Activated B cell treated with CpG ODN at 0.5 μM for 24 hours (primary cell): ENCODE results near the gene TLE3. TPM values are rescaled to one million over a fixed set of nuclear protein-coding genes. Genes with fewer than 3 reads are reported as not detected.

Source experiments
- ATAC-seq: fragments of 200-7000 bp; cut with Tn5 transposase; one replicate; pipeline ENCODE4 v1.10.0; 2021; ENCODE audit warnings: low read depth, mild to moderate bottlenecking, moderate library complexity
- CTCF ChIA-PET: fragments of 350-600 bp; sonication (Branson Sonifier 250); formaldehyde crosslinking; loops from one replicate; lab custom pipeline; 2021; ENCODE audit warnings: antibody characterized with exemption; lab: Charles Lee
- POLR2A ChIA-PET: fragments of 350-600 bp; sonication (Branson Sonifier 250); formaldehyde crosslinking; loops from one replicate; lab custom pipeline; 2021; ENCODE audit warnings: antibody characterized with exemption; lab: Charles Lee
- DNase-seq: peaks from one replicate; pipeline ENCODE4 v3.0.0; 2022
- H3K27ac Mint-ChIP-seq: one replicate; pipeline ENCODE4 v1.8.0; 2020; ENCODE audit warnings: mixed read lengths
- H3K27me3 Mint-ChIP-seq: one replicate; pipeline ENCODE4 v1.8.0; 2021; ENCODE audit warnings: mixed read lengths
- H3K36me3 Mint-ChIP-seq: one replicate; pipeline ENCODE4 v1.8.0; 2021; ENCODE audit warnings: low read depth, mixed read lengths
- H3K4me1 Mint-ChIP-seq: one replicate; pipeline ENCODE4 v1.8.0; 2021; ENCODE audit warnings: mixed read lengths
- H3K4me3 Mint-ChIP-seq: one replicate; pipeline ENCODE4 v1.8.0; 2020; ENCODE audit warnings: mild to moderate bottlenecking, mixed read lengths
- H3K9me3 Mint-ChIP-seq: one replicate; pipeline ENCODE4 v1.8.0; 2020; ENCODE audit warnings: mixed read lengths
- CTCF ChIP-seq: fragments of 200-600 bp; IDR thresholded peaks from one replicate; pipeline ENCODE4 v1.8.0; 2022; ENCODE audit warnings: antibody characterized with exemption, mild to moderate bottlenecking
- intact Hi-C: fragments of 100-400 bp; cut with micrococcal nuclease; formaldehyde crosslinking; loops from one replicate; pipeline ENCODE4 v1.15.1; 2024
- total RNA-seq: library from RNA; stranded (reverse); gene quantifications from 2 replicates; pipeline ENCODE4 v1.2.3, GENCODE V29; 2022

TLE3 gene
- total RNA-seq, 1 donor from 2014 or later, result 110 TPM

- peaks cover 87% of the 10 kb centered on the region for H3K36me3 Mint-ChIP-seq
- H3K4me3 Mint-ChIP-seq, result no peak overlapping the region
- no peak for TF ChIP-seq CTCF
- H3K9me3 Mint-ChIP-seq, result no peaks in the 10 kb centered on the region
- H3K27me3 Mint-ChIP-seq, result no peaks in the 10 kb centered on the region
- H3K4me1 Mint-ChIP-seq, result peaks cover 3% of the 10 kb centered on the region
- CTCF ChIA-PET, result no interaction called here
- intact Hi-C loops, result no loop called here
- ATAC-seq, result no peak
- no peak for DNase-seq
- H3K27ac Mint-ChIP-seq, result no peak overlapping the region
- POLR2A ChIA-PET, result no interaction called here
These were observed 33.3 kb downstream of the TLE3 start for GRCh38 chr15:70064441-70064840.

GRCh38 chr15:70063980-70064379 lies 33.7 kb downstream of the TLE3 start:
- Mint-ChIP-seq H3K27ac (peak overlapping the region; percentile 41), H3K27me3 (no peaks in the 10 kb centered on the region), H3K4me1 (peaks cover 3% of the 10 kb centered on the region), H3K36me3 (peaks cover 87% of the 10 kb centered on the region), H3K4me3 (no peak overlapping the region), H3K9me3 (no peaks in the 10 kb centered on the region)
- CTCF ChIA-PET, result interaction anchor here (0.7 kb wide), 1 partner anchor 34 kb away, joined by 3 read pairs; the partner anchor contains the start of gene TLE3
- TF ChIP-seq CTCF, result no peak
- no peak for DNase-seq
- intact Hi-C loops, result no loop called here
- POLR2A ChIA-PET, result no interaction called here
- no peak for ATAC-seq

GRCh38 chr15:70063261-70063925 lies 34.3 kb downstream of the TLE3 start:
- intact Hi-C loops, result no loop called here
- TF ChIP-seq CTCF, result no peak
- DNase-seq, result no peak
- Mint-ChIP-seq H3K36me3 (peaks cover 87% of the 10 kb centered on the region), H3K27ac (no peak overlapping the region), H3K27me3 (no peaks in the 10 kb centered on the region), H3K4me3 (no peak overlapping the region), H3K9me3 (no peaks in the 10 kb centered on the region), H3K4me1 (peaks cover 1% of the 10 kb centered on the region)
- ChIA-PET POLR2A (interaction anchor here (0.9 kb wide), 1 partner anchor 29 kb away, joined by 5 read pairs; no protein-coding TSS in a partner anchor), CTCF (interaction anchor here (0.7 kb wide), 1 partner anchor 34 kb away, joined by 3 read pairs; the partner anchor contains the start of gene TLE3)
- ATAC-seq, result no peak

- DNase-seq, result no peak
- peaks cover 88% of the 10 kb centered on the region for H3K36me3 Mint-ChIP-seq
- ChIA-PET POLR2A (interaction anchor here (0.9 kb wide), 1 partner anchor 30 kb away, joined by 5 read pairs; no protein-coding TSS in a partner anchor), CTCF (no interaction called here)
- H3K9me3 Mint-ChIP-seq, result no peaks in the 10 kb centered on the region
- intact Hi-C loops, result no loop called here
- no peak for TF ChIP-seq CTCF
- no peaks in the 10 kb centered on the region for H3K4me1 Mint-ChIP-seq
- no peak overlapping the region for H3K4me3 Mint-ChIP-seq
- no peaks in the 10 kb centered on the region for H3K27me3 Mint-ChIP-seq
- ATAC-seq, result no peak
- H3K27ac Mint-ChIP-seq, result no peak overlapping the region
These were observed 35.3 kb downstream of the TLE3 start for GRCh38 chr15:70062321-70062956.

GRCh38 chr15:70061696-70062270 lies 35.9 kb downstream of the TLE3 start:
- no peak overlapping the region for H3K4me3 Mint-ChIP-seq
- peaks cover 88% of the 10 kb centered on the region for H3K36me3 Mint-ChIP-seq
- intact Hi-C loops, result no loop called here
- POLR2A ChIA-PET, result no interaction called here
- H3K27ac Mint-ChIP-seq, result no peak overlapping the region
- DNase-seq (no peak), ATAC-seq (no peak)
- no peak for TF ChIP-seq CTCF
- H3K27me3 Mint-ChIP-seq, result no peaks in the 10 kb centered on the region
- no peaks in the 10 kb centered on the region for H3K4me1 Mint-ChIP-seq
- no peaks in the 10 kb centered on the region for H3K9me3 Mint-ChIP-seq
- CTCF ChIA-PET, result no interaction called here
